IPS-18a (cell line): ENCODE data around the gene MTCL3.

Experiments used
- H3K27ac ChIP-seq: one replicate; pipeline ENCODE4 v1.5.1; 2013; ENCODE audit warnings: low read length
- H3K27me3 ChIP-seq: one replicate; pipeline ENCODE4 v1.6.1; 2013; ENCODE audit warnings: mild to moderate bottlenecking, low read length; ENCODE audit not compliant: control insufficient read depth, insufficient read depth
- H3K36me3 ChIP-seq: one replicate; pipeline ENCODE4 v1.6.1; 2013; ENCODE audit warnings: low read depth, low read length; ENCODE audit not compliant: control insufficient read depth
- H3K4me1 ChIP-seq: one replicate; pipeline ENCODE4 v1.6.1; 2013; ENCODE audit warnings: low read depth, low read length; ENCODE audit not compliant: control insufficient read depth
- H3K4me3 ChIP-seq: one replicate; pipeline ENCODE4 v1.5.1; 2013; ENCODE audit warnings: low read length
- H3K9ac ChIP-seq: one replicate; pipeline ENCODE4 v1.6.1; 2013; ENCODE audit warnings: mild to moderate bottlenecking, low read length, moderate library complexity
- H3K9me3 ChIP-seq: one replicate; pipeline ENCODE4 v1.6.1; 2013; ENCODE audit warnings: low read depth, low read length; ENCODE audit not compliant: control insufficient read depth

Gene MTCL3

GRCh38 chr6:127518710-127519468 lies at the start of gene MTCL3:
Gene MTCL3 (minus strand): TSS chr6:127519335.
- H3K27ac ChIP-seq, result peak within 1 kb of the TSS; percentile 50
- H3K27me3 ChIP-seq, result peaks cover 9% of the 10 kb centered on the region
- no peaks in the 10 kb centered on the region for H3K36me3 ChIP-seq
- peak within 1 kb of the TSS; percentile 91 for H3K4me3 ChIP-seq
- H3K4me1 ChIP-seq, result peaks cover 18% of the 10 kb centered on the region
- H3K9ac ChIP-seq, result peak within 1 kb of the TSS; percentile 87
- no peaks in the 10 kb centered on the region for H3K9me3 ChIP-seq

GRCh38 chr6:127567476-127567875 lies 48.3 kb upstream of the MTCL3 start:
- no peak overlapping the region for H3K4me3 ChIP-seq
- no peaks in the 10 kb centered on the region for H3K27me3 ChIP-seq
- H3K4me1 ChIP-seq, result no peaks in the 10 kb centered on the region
- H3K27ac ChIP-seq, result no peak overlapping the region
- H3K9me3 ChIP-seq, result no peaks in the 10 kb centered on the region
- H3K9ac ChIP-seq, result no peak overlapping the region
- no peaks in the 10 kb centered on the region for H3K36me3 ChIP-seq

DNA sequence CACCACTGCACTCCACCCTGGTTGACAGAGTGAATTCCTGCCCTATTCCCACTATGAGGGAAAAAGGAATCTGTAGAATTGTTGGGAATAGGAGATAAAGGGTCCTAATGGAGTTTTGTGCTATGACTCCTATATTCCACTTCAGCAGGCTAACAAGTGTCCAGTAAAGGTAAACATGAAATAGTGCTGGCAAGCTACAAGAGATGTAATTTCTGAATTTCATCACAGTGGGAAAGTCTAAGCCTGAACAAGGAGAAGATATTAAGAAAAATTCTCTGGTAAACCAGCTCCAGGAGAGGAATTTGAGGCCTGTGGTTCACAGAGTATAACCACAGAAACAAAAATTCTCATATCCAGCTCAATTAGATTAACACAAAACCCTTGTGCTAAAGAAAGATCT lies 47.5 kb upstream of the MTCL3 start:
- Histone ChIP-seq H3K36me3 (no peaks in the 10 kb centered on the region), H3K27ac (no peak overlapping the region), H3K9me3 (no peaks in the 10 kb centered on the region), H3K9ac (no peak overlapping the region), H3K27me3 (no peaks in the 10 kb centered on the region), H3K4me1 (no peaks in the 10 kb centered on the region), H3K4me3 (no peak overlapping the region)

DNA sequence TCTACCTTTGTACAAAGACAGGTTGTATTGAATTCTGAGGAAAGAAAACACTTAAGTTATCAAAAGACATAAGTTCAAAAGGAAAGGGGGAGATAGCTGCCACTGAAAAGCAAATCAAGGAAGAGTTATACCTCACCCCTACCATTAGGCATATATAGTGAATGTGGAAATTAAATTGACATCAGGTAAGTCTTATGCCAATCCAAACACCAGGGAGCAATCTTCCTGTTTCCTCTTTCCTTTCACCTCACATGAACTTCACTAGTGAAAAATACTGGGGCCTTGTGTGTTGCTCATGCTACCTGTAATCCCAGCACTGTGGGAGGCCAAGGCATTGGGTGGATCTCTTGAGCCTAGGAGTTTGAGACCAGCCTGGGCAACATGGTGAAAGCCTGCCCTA lies 47.0 kb upstream of the MTCL3 start:
- Histone ChIP-seq H3K9ac (no peak overlapping the region), H3K4me3 (no peak overlapping the region), H3K9me3 (no peaks in the 10 kb centered on the region), H3K27me3 (no peaks in the 10 kb centered on the region), H3K27ac (no peak overlapping the region), H3K4me1 (no peaks in the 10 kb centered on the region), H3K36me3 (no peaks in the 10 kb centered on the region)

- no peaks in the 10 kb centered on the region for H3K4me1 ChIP-seq
- no peaks in the 10 kb centered on the region for H3K9me3 ChIP-seq
- H3K27me3 ChIP-seq, result no peaks in the 10 kb centered on the region
- no peak overlapping the region for H3K9ac ChIP-seq
- no peaks in the 10 kb centered on the region for H3K36me3 ChIP-seq
- H3K4me3 ChIP-seq, result no peak overlapping the region
- no peak overlapping the region for H3K27ac ChIP-seq
Measured at GRCh38 chr6:127564761-127565160, 45.6 kb upstream of the MTCL3 start.

DNA sequence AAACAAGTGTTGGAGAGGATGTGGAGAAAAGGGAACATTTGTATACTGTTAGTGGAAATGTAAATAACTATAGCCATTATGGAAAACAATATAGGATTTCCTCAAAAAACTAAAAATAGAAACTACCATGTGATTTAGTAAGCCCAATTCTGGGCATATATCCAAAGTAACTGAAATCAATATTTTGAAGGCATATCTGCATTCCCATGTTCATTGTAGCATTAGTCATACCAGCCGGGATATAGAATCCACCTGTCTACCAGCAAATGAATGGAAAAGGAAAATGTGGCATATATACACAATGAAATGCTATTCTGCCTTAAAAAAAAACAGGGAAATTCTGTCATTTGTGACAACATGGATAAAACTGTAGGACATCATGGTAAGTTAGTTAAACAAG lies 42.5 kb upstream of the MTCL3 start:
- Histone ChIP-seq H3K4me3 (no peak overlapping the region), H3K4me1 (no peaks in the 10 kb centered on the region), H3K9me3 (no peaks in the 10 kb centered on the region), H3K36me3 (no peaks in the 10 kb centered on the region), H3K27ac (no peak overlapping the region), H3K27me3 (no peaks in the 10 kb centered on the region), H3K9ac (no peak overlapping the region)

GRCh38 chr6:127554435-127555006 lies 35.4 kb upstream of the MTCL3 start:
- Histone ChIP-seq H3K9me3 (no peaks in the 10 kb centered on the region), H3K36me3 (no peaks in the 10 kb centered on the region), H3K9ac (no peak overlapping the region), H3K4me3 (no peak overlapping the region), H3K4me1 (no peaks in the 10 kb centered on the region), H3K27me3 (no peaks in the 10 kb centered on the region), H3K27ac (no peak overlapping the region)

- no peaks in the 10 kb centered on the region for H3K4me1 ChIP-seq
- H3K9me3 ChIP-seq, result no peaks in the 10 kb centered on the region
- no peak overlapping the region for H3K4me3 ChIP-seq
- H3K36me3 ChIP-seq, result no peaks in the 10 kb centered on the region
- H3K9ac ChIP-seq, result no peak overlapping the region
- no peaks in the 10 kb centered on the region for H3K27me3 ChIP-seq
- H3K27ac ChIP-seq, result no peak overlapping the region
Measured at GRCh38 chr6:127550403-127550802, 31.3 kb upstream of the MTCL3 start.

DNA sequence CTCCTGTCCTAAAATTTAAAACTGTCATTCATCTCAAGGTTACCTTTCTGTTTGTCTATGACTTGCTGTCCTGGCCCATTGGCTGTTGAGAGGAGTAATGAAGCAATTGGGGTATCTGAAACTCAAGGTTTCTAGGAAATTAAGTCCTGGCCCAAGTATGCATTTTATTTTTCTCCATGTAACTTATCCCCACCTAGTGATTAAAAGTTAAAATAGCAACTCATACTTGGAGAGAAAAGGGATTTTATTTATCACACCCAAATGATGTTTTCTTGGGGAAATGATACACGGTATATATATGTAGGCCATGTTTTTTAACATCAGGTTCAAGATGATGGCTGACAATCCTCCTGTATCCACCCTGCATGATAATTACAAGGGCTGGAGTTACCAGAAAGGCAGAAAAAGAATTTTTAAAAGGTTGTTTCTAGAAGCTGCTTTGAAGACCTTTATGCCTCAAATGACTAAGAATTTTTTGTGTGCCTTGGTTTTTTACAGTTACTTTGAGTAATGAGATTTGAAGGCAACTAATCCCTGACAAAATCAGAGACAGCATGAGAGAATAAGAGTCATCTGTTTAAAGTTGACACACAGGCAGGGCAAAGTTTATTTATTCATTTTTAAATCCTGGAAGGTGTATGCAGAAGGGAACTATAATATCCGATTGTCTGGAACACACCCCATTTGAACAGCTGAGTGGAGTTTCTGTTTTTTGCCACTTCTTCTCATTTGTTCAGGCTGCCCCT lies 28.9 kb upstream of the MTCL3 start:
- H3K27ac ChIP-seq, result no peak overlapping the region
- H3K36me3 ChIP-seq, result no peaks in the 10 kb centered on the region
- no peaks in the 10 kb centered on the region for H3K4me1 ChIP-seq
- H3K27me3 ChIP-seq, result no peaks in the 10 kb centered on the region
- H3K9me3 ChIP-seq, result no peaks in the 10 kb centered on the region
- H3K9ac ChIP-seq, result no peak overlapping the region
- no peak overlapping the region for H3K4me3 ChIP-seq

GRCh38 chr6:127547215-127547614 lies 28.1 kb upstream of the MTCL3 start:
- H3K9ac ChIP-seq, result no peak overlapping the region
- H3K36me3 ChIP-seq, result no peaks in the 10 kb centered on the region
- H3K27ac ChIP-seq, result no peak overlapping the region
- H3K27me3 ChIP-seq, result no peaks in the 10 kb centered on the region
- H3K9me3 ChIP-seq, result no peaks in the 10 kb centered on the region
- no peaks in the 10 kb centered on the region for H3K4me1 ChIP-seq
- no peak overlapping the region for H3K4me3 ChIP-seq

- Histone ChIP-seq H3K27me3 (no peaks in the 10 kb centered on the region), H3K36me3 (no peaks in the 10 kb centered on the region), H3K27ac (no peak overlapping the region), H3K4me3 (no peak overlapping the region), H3K9me3 (no peaks in the 10 kb centered on the region), H3K4me1 (no peaks in the 10 kb centered on the region), H3K9ac (no peak overlapping the region)
Measured at GRCh38 chr6:127539272-127539671, 20.1 kb upstream of the MTCL3 start.
